SIG-M5 treated with dmso at 0.1 percent for 504 hours (cell line): ENCODE measurements around the gene MMP28.

Experiments
- DNase-seq: peaks from one replicate; lab custom pipeline; 2025; ENCODE audit not compliant: unreplicated experiment; lab: John Stamatoyannopoulos, UW

Gene MMP28

GRCh38 chr17:35726953-35727460 lies 68.4 kb downstream of the MMP28 start:
- DNase-seq: no peak

GRCh38 chr17:35726127-35726952 lies 69.1 kb downstream of the MMP28 start:
- no peak for DNase-seq

GRCh38 chr17:35725802-35726126 lies 69.7 kb downstream of the MMP28 start:
- DNase-seq: no peak

GRCh38 chr17:35725058-35725457 lies 70.4 kb downstream of the MMP28 start:
- DNase-seq: no peak

- no peak for DNase-seq
Observed at GRCh38 chr17:35723735-35724134, 71.7 kb downstream of the MMP28 start.

GRCh38 chr17:35717475-35717874 lies 78.0 kb downstream of the MMP28 start:
- DNase-seq: no peak

GRCh38 chr17:35716897-35717465 lies 78.5 kb downstream of the MMP28 start:
- DNase-seq: no peak

GRCh38 chr17:35716173-35716572 lies 79.3 kb downstream of the MMP28 start:
- DNase-seq: no peak
